NK-92 (cell line): ENCODE data around the gene CLOCK.

ENCODE experiments used
- DNase-seq: peaks from one replicate; lab custom pipeline; 2025; ENCODE audit not compliant: unreplicated experiment; lab: John Stamatoyannopoulos, UW

CLOCK gene

GRCh38 chr4:55483315-55483714 is 63.4 kb downstream of the CLOCK start:
- DNase-seq, result no peak

DNA sequence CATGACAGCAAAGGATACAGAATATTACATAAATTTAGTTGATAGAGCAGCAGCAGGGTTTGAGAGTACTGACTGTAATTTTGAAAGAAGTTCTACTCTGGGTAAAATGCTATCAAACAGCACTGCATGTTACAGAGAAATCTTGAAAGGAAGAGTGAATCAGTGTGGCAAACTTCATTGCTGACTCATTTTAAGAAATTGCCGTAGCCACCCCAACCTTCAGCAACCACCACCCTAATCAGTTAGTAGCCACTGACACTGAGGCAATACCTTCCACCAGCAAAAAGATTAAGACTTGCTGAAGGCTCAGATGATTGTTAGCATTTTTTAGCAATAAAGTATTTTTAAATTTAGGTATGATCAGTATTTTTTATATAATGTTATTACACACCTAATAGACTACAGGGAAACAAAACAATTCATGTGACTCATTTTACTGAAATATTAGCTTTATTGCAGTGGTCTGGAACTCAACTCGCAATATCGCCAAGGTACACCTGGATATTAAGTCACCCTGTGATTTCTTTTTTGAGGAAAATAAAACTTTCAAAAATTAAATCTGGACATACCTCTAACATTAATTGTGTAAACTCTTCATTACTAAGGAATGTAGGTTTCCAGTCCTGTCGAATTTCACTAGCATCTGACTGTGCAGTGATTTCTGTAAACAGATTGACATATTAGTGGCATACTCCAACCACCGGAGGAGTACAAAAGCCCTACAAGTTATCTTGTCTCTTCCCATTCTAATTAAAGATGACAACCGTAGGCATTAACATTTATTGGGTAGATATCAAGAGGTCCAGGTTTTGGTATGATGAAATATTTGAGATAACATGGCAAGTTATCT is 71.1 kb downstream of the CLOCK start:
- DNase-seq, result no peak

GRCh38 chr4:55469979-55470378 is 76.7 kb downstream of the CLOCK start:
- no peak for DNase-seq

DNA sequence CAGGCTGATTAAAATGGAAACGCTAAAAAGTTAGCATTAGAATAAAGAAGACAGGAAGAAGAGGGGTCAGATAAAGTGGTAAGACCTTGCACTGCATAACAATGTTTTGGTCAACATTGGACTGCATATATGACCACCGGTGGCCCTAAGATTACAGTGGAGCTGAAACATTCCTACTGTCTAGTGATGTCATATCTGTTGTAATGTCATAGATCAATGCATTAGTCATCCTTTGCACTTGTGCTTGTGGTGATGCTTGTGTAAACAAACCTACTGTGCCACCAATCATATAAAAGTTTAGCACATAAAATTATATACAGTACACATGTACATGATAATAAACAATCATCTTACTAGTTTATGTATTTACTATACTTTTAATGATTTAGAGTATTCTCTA is 78.0 kb downstream of the CLOCK start:
- no peak for DNase-seq

DNA sequence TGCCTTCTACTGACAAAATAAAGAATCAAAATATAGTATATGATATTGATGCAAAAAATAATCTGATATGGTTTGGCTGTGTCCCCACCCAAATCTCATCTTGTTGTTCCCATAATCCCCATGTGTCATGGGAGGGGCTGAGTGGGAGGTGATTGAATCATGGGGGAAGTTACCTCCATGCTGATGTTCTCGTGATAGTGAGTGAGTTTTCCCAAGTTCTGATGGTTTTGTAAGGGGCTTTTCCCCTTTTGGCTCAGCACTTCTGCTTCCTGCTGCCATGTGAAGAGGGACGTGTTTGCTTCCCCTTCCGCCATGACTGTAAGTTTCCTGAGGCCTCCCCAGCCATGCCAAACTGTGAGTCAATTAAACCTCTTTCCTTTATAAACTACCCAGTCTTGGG is 80.7 kb downstream of the CLOCK start:
- no peak for DNase-seq

DNA sequence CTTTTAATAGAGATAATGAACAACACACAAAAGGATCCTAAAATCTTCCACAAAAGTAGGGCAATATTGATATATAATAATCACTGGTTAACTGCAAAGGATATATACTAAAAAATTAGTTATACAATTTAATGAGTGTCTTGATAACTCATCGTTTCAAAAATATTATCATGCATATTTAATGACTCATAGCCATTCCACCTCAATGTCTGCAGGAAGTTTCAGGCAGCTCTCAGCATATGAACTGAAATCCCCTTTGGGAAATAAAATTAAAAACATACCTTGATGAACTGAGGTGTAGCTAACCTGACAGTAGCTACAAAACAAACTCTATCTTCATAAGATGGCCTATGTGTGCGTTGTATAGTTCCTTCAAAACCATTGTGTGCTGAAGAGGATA is 88.1 kb downstream of the CLOCK start:
- no peak for DNase-seq

DNA sequence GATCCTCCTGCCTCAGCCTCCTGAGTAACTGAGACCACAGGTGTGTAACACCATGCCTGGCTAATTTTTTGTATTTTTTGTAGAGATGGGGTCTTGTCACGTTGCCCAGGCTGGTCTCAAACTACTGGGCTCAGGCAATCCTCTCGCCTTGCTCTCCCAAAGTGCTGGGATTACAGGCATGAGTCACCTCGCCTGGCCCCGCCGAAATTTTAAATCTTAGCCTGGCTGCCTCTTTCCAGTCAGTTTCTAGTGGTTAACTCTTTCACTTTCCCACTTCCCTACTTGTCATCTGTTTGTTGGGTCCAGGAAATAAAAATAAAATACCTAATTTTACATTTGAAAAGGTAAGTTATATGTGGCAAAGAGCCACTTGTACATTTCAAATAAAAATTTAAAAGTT is 88.5 kb downstream of the CLOCK start:
- no peak for DNase-seq

- DNase-seq, result no peak
Observed at GRCh38 chr4:55450566-55450965, 96.1 kb downstream of the CLOCK start.

DNA sequence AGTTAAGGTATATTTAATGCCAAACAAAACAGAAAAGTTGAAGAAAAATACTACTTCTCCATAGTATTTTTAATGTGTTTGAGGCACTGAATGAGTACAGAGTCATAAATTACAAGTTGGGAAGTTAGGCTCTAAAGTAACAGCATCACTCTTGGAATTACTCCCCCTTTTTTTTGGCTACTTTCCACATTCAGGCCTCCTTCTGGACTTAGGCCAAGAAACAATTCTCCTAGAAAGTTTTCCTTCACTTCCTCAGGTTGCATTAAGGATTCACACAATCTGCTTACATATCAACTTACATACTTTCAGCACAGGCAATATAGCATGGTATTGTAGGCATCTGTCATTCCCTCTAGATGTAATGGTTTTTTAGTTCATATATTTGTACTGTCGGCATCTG is 98.9 kb downstream of the CLOCK start:
- DNase-seq, result no peak

- no peak for DNase-seq
Observed at GRCh38 chr4:55447108-55447708, 99.5 kb downstream of the CLOCK start.

DNA sequence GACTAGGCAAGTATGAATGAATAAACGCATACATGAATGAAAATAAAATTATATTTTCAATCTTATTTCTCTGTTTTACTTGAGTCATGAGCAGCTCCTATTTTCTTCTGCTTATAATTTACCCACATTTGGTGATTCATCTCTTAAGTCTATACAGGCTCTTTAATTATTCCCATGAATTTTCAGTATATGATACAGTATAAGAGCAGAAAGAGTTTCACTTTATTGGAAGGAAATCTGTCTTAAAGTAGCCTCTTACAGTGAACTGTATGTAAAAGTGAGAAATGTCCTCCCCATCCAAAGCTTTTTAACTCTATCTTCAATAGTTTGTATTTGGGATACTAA is 100.2 kb downstream of the CLOCK start:
- no peak for DNase-seq

DNA sequence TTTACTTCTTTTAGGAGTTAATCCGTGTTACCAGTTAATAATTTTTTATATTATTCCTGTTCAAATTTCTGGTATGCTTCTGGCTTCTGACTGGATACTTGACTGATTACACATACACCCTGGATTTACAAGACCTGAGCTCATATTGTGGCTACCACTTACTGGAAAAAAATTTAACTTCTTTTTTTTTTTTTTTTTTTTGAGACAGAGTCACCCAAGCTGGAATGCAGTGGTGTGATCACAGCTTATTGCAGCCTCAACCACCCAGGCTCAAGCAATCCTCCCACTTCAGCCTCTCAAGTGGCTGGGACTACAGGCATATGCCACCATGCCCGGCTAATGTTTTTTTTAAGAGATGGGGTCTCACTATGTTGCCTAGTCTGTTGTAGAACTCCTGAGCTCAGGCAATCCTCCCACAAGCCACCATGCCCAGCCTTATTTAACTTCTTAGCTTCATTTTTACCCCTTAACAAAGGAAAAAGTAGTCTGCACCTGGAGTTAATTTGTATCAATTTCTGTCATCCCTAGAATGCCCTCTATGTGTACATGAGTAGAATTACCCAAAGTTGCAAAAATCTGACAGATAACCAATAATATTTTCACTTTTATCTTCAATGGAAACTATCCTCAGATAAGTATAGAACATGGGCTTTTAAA is 100.7 kb downstream of the CLOCK start:
- no peak for DNase-seq

- DNase-seq, result no peak
Observed at GRCh38 chr4:55444827-55445226, 101.9 kb downstream of the CLOCK start.

DNA sequence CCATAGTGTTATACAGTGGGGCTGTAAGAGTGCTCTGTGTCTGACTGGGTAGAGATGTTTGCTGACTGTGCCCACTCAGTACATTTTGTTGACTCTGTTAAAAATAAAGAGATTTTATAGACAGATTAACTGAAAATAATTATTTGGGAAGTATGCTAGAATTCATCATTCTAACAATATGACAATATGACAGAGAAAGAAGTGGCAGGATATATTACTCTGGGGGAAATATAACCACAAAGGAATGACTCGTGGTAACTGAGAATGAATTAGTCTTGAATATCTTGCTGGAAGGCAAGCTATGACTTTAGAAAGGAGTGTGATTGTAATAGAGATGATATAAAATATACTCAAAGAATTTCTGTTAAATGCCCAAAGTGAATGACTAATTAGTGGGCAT is 104.2 kb downstream of the CLOCK start:
- DNase-seq, result no peak

GRCh38 chr4:55440786-55441185 is 105.9 kb downstream of the CLOCK start:
- no peak for DNase-seq

GRCh38 chr4:55439023-55439422 is 107.7 kb downstream of the CLOCK start:
- no peak for DNase-seq

DNA sequence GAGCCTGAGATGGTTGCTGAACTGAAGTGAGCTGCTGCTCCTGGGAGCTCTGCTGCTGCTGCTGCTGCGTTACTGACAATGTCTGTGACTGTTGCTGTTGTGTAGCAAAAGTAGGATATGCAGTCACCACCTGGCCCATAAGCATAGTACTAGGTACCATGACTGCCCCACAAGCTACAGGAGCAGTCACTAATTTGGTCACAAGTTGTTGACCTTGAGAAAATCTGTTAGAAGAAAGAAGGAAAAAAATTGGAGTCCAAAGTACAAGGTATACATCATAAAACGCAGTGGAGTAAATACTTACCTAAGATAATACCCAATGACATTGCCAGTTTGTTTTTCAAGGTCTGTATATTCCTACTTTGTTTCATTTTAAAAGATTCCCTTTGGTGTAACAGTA is 108.4 kb downstream of the CLOCK start:
- DNase-seq, result no peak

DNA sequence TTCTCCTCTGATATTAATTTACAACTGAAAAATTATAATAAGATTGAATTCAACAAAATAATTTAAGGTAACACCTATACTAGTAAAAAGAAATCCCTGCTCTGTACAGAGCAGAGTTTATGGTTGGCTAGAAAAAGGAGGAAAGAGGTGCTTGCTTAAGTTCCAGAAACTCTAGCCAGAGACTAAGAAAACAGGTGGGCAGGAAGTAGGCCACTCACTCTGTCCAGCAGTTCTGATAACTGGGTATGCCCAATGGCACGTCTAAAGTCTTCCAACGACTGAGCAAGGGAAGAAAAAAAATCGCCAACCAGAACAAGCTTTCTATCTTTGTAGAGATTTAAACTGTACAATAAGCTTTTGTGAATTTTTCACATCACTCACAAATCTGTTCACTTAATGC is 108.9 kb downstream of the CLOCK start:
- DNase-seq, result no peak

- DNase-seq, result no peak
Observed at GRCh38 chr4:55437356-55437796, 109.3 kb downstream of the CLOCK start.

GRCh38 chr4:55435141-55435841 is 111.4 kb downstream of the CLOCK start:
- DNase-seq, result no peak

DNA sequence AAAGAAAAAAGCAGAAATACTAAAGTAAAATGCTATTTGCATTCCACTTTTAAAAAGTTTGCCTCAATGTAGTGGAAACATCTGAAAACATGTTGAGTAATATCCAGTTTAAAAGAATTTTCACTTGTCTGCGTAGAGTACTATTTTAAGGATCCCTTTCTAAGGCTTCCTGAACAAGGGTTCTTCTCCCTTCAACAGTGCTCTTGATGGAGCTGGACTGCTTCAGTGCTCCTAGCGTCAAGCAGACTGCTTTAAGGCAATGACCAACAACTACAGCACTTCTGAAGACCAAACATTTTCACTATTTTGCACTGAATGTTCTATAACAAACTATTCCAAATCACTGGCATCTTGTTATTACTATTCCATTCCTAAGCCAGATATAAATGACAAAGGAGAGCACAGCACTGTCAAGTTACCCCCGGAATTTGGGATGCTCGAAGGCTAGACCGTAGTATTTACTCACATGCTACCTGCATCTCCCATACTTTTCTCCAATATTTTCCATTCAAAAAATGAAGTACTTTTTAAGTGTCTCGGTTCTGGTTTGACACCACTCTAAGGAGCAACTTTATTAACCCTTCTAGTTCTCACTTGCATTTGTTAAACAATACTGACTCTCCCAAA is 114.9 kb downstream of the CLOCK start:
- DNase-seq, result no peak
